Hematopoietic multipotent progenitor cell treated with erythropoietin and hydrocortisone succinate and interleukin-3 and kit ligand, for 6 days (in vitro differentiated cells): ENCODE measurements around the gene BAHD1.

Experiments
- DNase-seq: peaks from one replicate; pipeline ENCODE4 v3.0.0-alpha.2; 2015

The BAHD1 gene

GRCh38 chr15:40440743-40441564 lies at the start of gene BAHD1:
TSS of gene BAHD1 (plus strand) at chr15:40440953. CDS start at chr15:40458465, 17,512 bp downstream.
- peak; percentile 98 for DNase-seq

DNA sequence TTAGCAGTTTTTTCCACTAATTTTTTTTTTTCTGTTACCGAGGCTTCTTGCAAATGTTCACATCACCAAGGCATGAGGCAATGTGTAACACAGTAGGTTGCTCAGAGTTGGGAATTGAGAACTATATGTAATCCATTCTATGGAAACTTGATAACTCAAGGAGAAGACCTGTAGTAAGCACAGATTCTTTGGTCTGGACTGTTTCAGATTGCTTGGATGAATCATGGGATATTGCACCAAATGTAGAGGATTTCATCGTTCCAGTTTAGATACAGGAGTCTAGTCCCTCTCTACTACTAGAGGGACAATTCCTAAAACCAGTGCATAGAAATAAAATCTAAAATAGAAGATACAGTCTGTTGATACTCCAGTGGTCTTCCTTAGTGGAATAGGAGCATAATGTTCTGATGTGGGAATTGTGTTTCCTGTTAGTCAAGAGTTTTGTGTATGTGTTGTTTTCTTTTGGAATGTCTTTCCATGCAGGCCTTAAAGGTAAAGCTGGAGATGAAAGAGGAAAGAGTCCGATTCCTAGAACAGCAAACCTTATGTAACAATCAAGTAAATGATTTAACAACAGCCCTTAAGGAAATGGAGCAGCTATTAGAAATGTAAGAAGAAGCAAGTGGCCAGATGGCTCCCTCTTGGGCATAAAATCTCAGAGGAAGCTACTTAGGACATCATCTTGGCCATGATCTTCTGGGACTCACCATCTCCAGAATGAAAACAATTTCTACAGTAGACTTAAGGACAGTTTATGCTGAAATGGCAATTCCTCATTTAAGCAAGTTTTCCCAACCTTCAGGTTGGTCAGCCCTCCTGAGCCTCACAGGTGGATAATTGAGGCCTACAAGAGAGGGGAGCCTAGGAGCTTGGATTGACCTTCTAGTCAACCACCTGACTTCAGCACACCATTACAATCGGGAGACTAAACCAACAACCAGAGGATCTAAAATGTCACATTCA lies 47.5 kb upstream of the BAHD1 start:
- DNase-seq = no peak

- no peak for DNase-seq
Observed at GRCh38 chr15:40397688-40398412, 42.9 kb upstream of the BAHD1 start.

DNA sequence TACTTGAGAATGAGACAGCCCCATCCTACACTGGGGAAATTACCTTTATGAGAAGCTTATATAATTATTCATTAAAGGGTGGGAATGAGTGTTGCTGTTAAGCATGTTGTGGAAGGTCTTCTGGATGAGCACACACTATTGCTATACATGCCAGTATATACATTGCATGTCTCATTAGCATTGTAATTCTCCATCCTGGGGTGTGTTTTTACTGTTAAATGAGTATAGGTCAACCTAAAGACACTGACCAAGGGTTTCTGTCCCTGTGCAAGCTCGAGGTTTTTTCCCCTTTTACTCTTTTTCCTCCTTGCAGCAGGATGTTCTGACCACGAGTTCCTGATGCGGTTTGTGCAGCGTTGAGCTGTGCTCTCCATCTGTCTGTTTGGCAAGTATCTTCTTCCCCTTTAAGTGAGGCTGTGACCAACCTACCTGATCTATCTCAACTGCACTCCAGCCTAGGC lies 42.3 kb upstream of the BAHD1 start:
- DNase-seq = peak; percentile 70

GRCh38 chr15:40399370-40399769 lies 41.4 kb upstream of the BAHD1 start:
- DNase-seq = no peak

DNA sequence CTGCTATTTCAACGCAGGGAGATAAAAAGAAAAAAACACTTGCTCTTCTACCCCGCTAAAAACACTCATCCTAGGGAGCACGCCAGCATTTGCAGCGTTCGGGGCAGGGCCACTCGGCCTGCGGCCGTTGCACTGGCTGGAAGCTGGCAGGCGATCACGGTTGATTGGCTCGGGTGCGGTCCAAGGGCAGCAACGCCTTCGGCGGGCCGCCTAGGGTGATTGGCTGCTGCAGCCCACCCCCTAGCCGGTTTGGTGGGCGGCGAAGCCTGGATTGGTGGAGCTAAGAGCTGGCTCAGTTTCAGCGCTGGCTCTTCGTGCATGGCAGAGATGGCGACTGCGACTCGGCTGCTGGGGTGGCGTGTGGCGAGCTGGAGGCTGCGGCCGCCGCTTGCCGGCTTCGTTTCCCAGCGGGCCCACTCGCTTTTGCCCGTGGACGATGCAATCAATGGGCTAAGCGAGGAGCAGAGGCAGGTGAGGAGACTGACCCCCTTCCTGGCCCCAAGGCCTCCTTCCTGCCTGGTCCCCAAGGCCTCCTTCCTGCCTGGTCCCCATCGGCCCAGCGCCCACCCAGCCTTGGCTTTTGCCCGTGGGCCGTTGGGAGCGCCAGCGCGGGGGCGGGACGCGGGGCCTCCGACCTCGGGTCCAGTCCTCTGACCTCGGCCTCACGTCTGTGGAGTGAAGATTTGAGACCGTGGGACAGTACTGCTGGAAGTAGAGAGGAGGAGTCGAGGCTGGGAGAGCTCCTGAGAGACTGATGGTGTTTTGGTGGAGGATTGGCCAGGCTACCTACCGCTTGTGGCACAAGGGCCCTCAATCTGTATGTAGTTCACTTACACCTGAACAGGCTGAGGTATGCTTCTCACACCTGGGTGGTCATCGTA lies 35.0 kb upstream of the BAHD1 start, which contains the start of gene IVD:
Gene IVD, plus strand, starts transcription at position 295 of the 881 bp plus-strand sequence. Its CDS starts 33 bp downstream, at position 328.
- DNase-seq = peak; percentile 99

DNA sequence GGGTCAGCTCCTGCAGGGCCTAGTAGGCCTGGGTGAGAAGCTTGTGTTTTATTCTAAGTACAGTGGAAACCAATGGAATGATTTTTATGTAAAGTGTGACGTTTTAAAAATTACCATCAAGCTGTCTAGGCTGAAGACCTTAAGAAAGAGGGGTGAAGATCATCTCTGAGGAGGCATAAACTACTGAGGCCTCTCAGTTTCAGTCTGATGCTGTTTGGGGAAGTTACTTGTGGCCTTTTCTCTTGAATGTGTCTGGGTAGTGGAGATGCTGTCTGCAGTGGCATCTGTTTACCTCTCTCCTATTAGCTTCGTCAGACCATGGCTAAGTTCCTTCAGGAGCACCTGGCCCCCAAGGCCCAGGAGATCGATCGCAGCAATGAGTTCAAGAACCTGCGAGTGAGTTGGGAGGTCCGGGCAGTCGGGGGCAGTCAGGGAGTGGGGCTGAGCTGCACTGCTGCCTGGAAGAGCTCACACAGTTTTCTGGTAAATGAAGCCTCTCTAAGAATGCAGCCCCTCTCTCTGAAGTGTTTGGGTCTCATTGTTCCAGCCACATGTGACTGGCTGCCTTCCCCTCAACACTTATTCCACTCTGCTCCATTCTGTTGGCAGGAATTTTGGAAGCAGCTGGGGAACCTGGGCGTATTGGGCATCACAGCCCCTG lies 33.3 kb upstream of the BAHD1 start:
- DNase-seq = no peak

- DNase-seq = no peak
Observed at GRCh38 chr15:40409366-40409765, 31.4 kb upstream of the BAHD1 start.

DNA sequence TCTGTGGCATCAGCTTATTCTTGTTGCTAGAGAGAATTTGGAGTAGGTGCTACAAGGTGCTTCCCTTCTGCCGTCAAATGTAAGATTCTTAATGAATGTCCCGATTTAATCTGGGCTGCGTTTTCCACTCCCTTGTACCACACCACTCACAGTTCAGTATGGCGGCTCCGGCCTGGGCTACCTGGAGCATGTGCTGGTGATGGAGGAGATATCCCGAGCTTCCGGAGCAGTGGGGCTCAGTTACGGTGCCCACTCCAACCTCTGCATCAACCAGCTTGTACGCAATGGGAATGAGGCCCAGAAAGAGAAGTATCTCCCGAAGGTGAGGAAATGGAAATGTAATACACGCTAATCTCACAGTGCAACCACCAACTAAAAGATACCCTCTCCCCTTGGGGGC lies 30.3 kb upstream of the BAHD1 start:
- DNase-seq = no peak

DNA sequence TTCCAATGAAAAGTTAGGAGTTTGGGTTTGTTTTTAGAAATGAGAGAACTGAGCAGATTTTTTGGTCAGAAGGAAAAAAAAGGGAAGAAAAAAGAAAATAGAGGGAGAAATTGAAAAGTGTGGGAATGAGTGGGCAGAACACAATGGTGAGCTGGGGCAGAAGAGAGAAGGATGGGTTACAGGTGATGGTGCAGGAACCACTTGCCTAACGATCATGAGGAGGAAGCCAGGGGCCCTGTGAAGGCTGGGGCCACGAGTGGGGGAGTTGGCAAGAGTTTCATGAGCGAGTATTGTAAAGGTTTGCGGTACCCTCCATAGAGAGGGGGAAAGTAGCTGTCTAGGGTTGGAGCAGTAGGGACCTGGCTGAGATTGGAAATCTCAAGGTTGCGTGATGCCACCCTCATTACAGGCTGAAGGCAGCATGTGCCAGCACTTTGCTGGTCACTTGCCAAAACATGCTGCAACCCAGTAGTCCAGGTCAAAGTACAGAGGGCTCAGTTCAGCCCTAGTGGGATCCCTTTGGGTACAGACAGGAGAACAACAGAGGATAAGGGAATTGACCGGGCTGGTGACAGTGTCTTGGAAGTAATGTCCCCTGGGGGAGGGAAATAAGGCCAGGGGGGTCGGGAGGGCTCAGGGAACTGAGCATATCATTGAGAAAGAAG lies 28.5 kb upstream of the BAHD1 start:
- no peak for DNase-seq

- DNase-seq = no peak
Observed at GRCh38 chr15:40413036-40413435, 27.7 kb upstream of the BAHD1 start.

DNA sequence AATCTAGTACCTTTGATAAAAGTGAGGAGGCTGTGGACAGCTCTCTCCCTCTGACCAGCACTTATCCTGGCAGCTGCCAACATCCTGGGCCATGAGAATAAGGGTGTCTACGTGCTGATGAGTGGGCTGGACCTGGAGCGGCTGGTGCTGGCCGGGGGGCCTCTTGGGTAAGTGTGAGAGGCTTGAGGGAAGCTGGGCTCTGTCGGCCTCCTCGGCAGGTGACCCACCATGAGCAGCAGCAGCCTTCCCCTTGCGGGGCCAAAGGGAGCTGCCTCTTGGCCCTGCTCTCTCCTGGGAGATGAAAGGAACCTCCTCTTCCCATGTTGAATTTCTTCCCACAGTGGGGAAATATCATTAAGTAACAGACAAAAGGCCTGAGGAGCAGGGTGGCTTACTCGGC lies 25.9 kb upstream of the BAHD1 start:
- no peak for DNase-seq

GRCh38 chr15:40415226-40415625 lies 25.5 kb upstream of the BAHD1 start:
- DNase-seq = no peak

DNA sequence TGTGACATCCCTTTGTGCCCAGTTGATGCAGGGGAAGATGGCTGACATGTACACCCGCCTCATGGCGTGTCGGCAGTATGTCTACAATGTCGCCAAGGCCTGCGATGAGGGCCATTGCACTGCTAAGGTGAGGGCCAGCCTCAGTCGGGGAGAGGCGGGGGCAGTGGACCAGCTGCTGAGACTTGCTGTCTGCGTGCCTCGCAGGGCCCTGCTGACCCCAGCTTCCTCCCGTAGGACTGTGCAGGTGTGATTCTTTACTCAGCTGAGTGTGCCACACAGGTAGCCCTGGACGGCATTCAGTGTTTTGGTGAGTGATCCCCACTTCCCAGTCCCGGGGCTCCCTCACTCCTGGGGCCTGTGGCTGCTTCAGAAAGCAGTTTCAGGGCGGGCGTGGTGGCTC lies 24.7 kb upstream of the BAHD1 start:
- DNase-seq = no peak

- no peak for DNase-seq
Observed at GRCh38 chr15:40418126-40418525, 22.6 kb upstream of the BAHD1 start.

- no peak for DNase-seq
Observed at GRCh38 chr15:40420071-40420713, 20.6 kb upstream of the BAHD1 start.

- DNase-seq = no peak
Observed at GRCh38 chr15:40420793-40421192, 20.0 kb upstream of the BAHD1 start.

DNA sequence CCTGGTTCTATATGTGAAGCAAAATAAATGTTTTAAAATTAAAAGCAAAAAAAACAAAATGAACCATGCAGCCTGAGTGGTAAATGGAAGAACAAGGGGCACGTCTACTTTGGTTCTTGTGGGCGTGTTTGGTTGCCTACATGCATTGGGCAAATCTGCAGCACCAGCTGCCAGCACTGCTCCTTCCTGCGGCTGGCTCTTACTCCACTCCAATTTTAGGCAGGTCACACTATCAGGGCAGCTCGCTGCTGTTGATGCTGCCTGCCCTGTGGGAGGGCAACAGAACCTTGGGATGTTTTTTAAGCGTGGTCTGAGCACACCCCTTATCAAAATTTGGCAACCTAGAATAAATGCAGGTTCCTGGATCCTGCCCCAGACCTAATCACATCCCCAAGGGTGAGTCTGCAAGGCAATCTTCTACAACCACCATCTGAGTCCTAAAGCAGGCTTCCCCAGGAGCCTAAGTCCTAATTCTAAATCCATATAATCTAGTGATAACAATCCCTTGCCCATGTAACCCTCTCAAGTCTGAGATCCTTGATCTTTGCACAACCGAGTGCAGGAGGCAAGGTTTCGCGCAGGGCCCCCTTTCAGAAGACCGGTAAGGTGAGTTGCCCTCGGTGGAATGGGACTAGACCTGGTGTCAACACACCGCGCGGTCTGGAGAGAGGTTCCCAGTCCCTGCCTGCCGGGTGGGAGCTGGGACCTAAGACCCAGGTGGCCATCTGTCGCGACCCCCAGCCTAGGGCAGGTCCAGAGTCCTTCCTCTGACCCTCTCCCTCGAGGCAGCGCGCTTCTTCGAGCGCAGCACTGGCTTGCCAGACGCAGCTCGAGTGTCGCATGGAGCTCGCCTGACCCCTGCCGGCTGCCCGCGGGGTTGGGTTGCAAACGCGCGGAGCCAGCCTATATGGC lies 19.3 kb upstream of the BAHD1 start:
- DNase-seq = peak; percentile 86
